Measurements from ENCODE around the gene OOSP1. TPM values are rescaled to one million over a fixed set of nuclear protein-coding genes. Genes with fewer than 3 reads are reported as not detected.

Gene OOSP1, protein sequence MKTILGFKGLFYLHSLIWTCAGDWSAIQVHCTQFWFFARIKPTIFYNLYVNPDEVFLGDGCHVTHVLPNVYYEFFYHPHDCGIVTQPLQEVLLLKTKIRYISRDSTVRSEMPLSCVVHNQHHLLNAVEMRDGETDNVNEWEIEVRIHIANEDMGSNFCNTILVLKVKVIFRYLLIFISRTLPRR
- total RNA-seq = not detected

GRCh38 chr11:59938132-59938531, at the start of gene OOSP1:
OOSP1 (plus strand) TSS chr11:59938432; CDS start chr11:59938455, 23 bp downstream.

GRCh38 chr11:59963733-59964132, 25.5 kb downstream of the OOSP1 start, which contains the start of gene OOSP4A:
OOSP4A (plus strand) TSS chr11:59964033; CDS start chr11:59964033, 0 bp downstream.

Other genes with a start within 250 kb of the OOSP1 start
- gene OR10V1, start 224.6 kb upstream of the OOSP1 start, total RNA-seq = not detected
- 129 TPM for gene STX3, start 183.1 kb upstream of the OOSP1 start, total RNA-seq
- gene MRPL16, start 127.7 kb upstream of the OOSP1 start, total RNA-seq = 35.3 TPM
- gene CBLIF, start 92.9 kb upstream of the OOSP1 start, total RNA-seq = not detected
- 11.8 TPM for gene TCN1, start 71.9 kb upstream of the OOSP1 start, total RNA-seq
- gene OOSP3, start 59.6 kb upstream of the OOSP1 start, total RNA-seq = not detected
- gene OOSP4A, start 25.6 kb downstream of the OOSP1 start, total RNA-seq = not detected
- gene OOSP4B, start 78.7 kb downstream of the OOSP1 start, total RNA-seq = not detected
- gene OOSP2, start 102.0 kb downstream of the OOSP1 start, total RNA-seq = not detected
- 2.3 TPM for gene MS4A3, start 118.2 kb downstream of the OOSP1 start, total RNA-seq
- gene MS4A2, start 150.2 kb downstream of the OOSP1 start, total RNA-seq = 1.5 TPM
- 16.2 TPM for gene MS4A6A, start 244.7 kb downstream of the OOSP1 start, total RNA-seq

Measured in camera-type eye (tissue), 1 donor.